Measurements from ENCODE around the gene NSUN4. TPM values are rescaled to one million over a fixed set of nuclear protein-coding genes. Genes with fewer than 3 reads are reported as not detected.
A peak's percentile ranks its signal among the peaks of the same experiment; 100 is the strongest.

The NSUN4 gene
- total and polyA plus RNA-seq, 10 of the 15 experiments (the other 5 are each of a cell fraction or from before 2014, with no cell fraction given): 22.1 to 80.2 (median 29.6) TPM

DNA sequence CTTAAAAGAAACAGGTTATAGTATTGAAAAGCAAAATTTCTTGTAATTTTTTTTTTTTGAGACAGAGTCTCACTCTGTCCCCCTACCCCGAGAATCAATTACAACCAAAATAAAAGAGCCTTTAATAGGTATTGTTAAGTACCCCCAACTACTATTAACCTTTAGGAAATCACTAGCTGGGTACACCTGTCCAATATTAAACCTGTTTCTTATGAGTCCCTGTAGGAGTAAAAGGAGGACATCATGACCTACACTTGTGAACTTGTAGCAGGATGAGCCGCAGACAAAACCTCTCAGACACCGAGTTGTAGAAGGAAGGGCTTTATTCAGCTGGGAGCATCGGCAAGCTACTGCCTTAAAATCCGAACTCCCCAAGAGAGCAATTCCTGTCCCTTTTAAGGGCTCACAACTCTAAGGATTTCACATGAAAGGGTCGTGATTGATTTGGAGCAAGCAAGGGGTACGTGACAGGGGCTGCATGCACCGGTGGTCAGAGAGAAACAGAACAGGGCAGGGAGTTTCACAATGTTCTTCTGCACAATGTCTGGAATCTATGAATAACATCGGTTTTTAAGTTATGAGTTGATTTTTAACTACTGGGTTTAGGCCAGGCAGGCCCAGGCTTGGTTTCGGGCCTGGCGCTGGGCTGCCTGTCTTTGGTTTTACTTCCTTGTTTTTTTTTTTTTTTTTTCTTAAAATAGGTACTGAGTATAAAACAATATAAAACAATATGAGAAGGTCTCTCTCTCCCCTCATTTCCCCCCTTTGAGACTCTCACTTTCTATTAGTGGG lies 15.1 kb upstream of the NSUN4 start (continued):
- TF ChIP-seq BHLHE40 (IDR thresholded peaks at IDR 0.05; ENCODE audit: borderline replicate concordance in 1 of 2, low read depth in 2 of 2, low read length in 1 of 2) (peak in 1 of 2 experiments; percentile 27; a peak in 1 of 4 replicates), MTA3 (IDR thresholded peaks at IDR 0.05; ENCODE audit: borderline replicate concordance, low read length) (0 out of 2 replicates have a peak, but pooled peaks have one; percentile 42), MEF2A (IDR thresholded peaks at IDR 0.05; ENCODE audit: insufficient read depth, low read depth, low read length) (peak; percentile 91), TCF7 (IDR thresholded peaks at IDR 0.05; ENCODE audit: borderline replicate concordance) (0 out of 2 replicates have a peak, but pooled peaks have one; percentile 37), GATAD2B (conservative IDR thresholded peaks at IDR 0.05; ENCODE audit: low read depth) (peak; percentile 65), ETV6 (conservative IDR thresholded peaks at IDR 0.05 in 1 of 2, IDR thresholded peaks at IDR 0.05 in 1 of 2; ENCODE audit: borderline replicate concordance in 1 of 2, low read depth in 1 of 2) (0 out of 4 replicates have a peak, but pooled peaks of 1 of the 2 experiments have one; percentile 12), NBN (IDR thresholded peaks at IDR 0.05) (peak; percentile 74), EED (IDR thresholded peaks at IDR 0.05; ENCODE audit: low read depth) (peak; percentile 77), MEF2B (IDR thresholded peaks at IDR 0.05; ENCODE audit: partially characterized antibody, poor library complexity, severe bottlenecking) (peak; percentile 72), ZBED1 (IDR thresholded peaks at IDR 0.05; ENCODE audit: borderline replicate concordance) (peak; percentile 81), NFIC (IDR thresholded peaks at IDR 0.05; ENCODE audit: low read depth, low read length) (peak; percentile 86), RUNX3 (IDR thresholded peaks at IDR 0.05; ENCODE audit: low read length) (peak; percentile 72), BCL3 (IDR thresholded peaks at IDR 0.05; ENCODE audit: borderline replicate concordance, insufficient read depth, low read depth, low read length, poor library complexity, severe bottlenecking) (peak; percentile 24), PML (IDR thresholded peaks at IDR 0.05; ENCODE audit: low read length) (peak; percentile 75), FOXM1 (IDR thresholded peaks at IDR 0.05; ENCODE audit: low read depth, low read length) (peak; percentile 66; the same call in 1 of the 2 replicates), ASH2L (IDR thresholded peaks at IDR 0.05; ENCODE audit: borderline replicate concordance, low read depth) (0 out of 2 replicates have a peak, but pooled peaks have one; percentile 15), BACH1 (IDR thresholded peaks at IDR 0.05; ENCODE audit: borderline replicate concordance) (peak; percentile 61; the same call in 1 of the 2 replicates), CREB1 (IDR thresholded peaks at IDR 0.05; ENCODE audit: low read depth) (peak; percentile 13; the same call in 1 of the 2 replicates), ATF2 (IDR thresholded peaks at IDR 0.05; ENCODE audit: low read length) (peak; percentile 71; the same call in 1 of the 2 replicates), PKNOX1 (IDR thresholded peaks at IDR 0.05) (peak; percentile 51), CBFB (IDR thresholded peaks at IDR 0.05; ENCODE audit: low read depth) (0 out of 2 replicates have a peak, but pooled peaks have one; percentile 33), TBL1XR1 (IDR thresholded peaks at IDR 0.05; ENCODE audit: low read depth, low read length) (0 out of 2 replicates have a peak, but pooled peaks have one; percentile 37)
- TF ChIP-seq, protein P1, sequence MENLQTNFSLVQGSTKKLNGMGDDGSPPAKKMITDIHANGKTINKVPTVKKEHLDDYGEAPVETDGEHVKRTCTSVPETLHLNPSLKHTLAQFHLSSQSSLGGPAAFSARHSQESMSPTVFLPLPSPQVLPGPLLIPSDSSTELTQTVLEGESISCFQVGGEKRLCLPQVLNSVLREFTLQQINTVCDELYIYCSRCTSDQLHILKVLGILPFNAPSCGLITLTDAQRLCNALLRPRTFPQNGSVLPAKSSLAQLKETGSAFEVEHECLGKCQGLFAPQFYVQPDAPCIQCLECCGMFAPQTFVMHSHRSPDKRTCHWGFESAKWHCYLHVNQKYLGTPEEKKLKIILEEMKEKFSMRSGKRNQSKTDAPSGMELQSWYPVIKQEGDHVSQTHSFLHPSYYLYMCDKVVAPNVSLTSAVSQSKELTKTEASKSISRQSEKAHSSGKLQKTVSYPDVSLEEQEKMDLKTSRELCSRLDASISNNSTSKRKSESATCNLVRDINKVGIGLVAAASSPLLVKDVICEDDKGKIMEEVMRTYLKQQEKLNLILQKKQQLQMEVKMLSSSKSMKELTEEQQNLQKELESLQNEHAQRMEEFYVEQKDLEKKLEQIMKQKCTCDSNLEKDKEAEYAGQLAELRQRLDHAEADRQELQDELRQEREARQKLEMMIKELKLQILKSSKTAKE (IDR thresholded peaks at IDR 0.05; ENCODE audit: low read depth, poor library complexity, severe bottlenecking): peak; percentile 87

Measured in GM12878 (cell line).